Neutrophil (primary cell): Measurements from ENCODE around the gene SOX8.

Experiments used
- H3K27ac ChIP-seq: fragments of 200-600 bp; sonication (generic); 2 replicates; pipeline ENCODE4 v1.5.1; 2016; ENCODE audit warnings: mild to moderate bottlenecking, moderate library complexity
- H3K27me3 ChIP-seq: fragments of 200-600 bp; sonication (generic); 2 replicates; pipeline ENCODE4 v1.6.0; 2016; ENCODE audit warnings: mild to moderate bottlenecking
- H3K36me3 ChIP-seq: fragments of 200-600 bp; sonication (generic); 2 replicates; pipeline ENCODE4 v1.5.1; 2017
- H3K4me1 ChIP-seq, 2 experiments: fragments of 200-600 bp in 1 of 2; sonication (generic) in 1 of 2; 1 replicate in 1 of 2; 2 replicates in 1 of 2; pipeline versions ENCODE4 v1.5.1 to v1.6.1; 2013 to 2016; ENCODE audit warnings: low read depth in 1 of 2, low read length in 1 of 2, mild to moderate bottlenecking in 1 of 2, moderate library complexity in 1 of 2; ENCODE audit not compliant: control insufficient read depth in 1 of 2, insufficient read depth in 1 of 2
- H3K4me3 ChIP-seq, 2 experiments: fragments of 200-600 bp in 1 of 2; sonication (generic) in 1 of 2; 1 replicate in 1 of 2; 2 replicates in 1 of 2; pipeline ENCODE4 v1.5.1; 2013 to 2016; ENCODE audit warnings: low read depth in 1 of 2, low read length in 1 of 2, mild to moderate bottlenecking in 1 of 2, moderate library complexity in 1 of 2
- H3K9me3 ChIP-seq: fragments of 200-600 bp; sonication (generic); 2 replicates; pipeline ENCODE4 v1.5.1; 2016
- CTCF ChIP-seq: fragments of 200-600 bp; sonication (generic); IDR thresholded peaks from 2 replicates; pipeline ENCODE4 v1.5.1; 2016; ENCODE audit warnings: antibody characterized with exemption

SOX8 gene

GRCh38 chr16:984736-985636, 3.4 kb downstream of the SOX8 start:
- H3K4me3 ChIP-seq: no peak overlapping the region
- H3K27me3 ChIP-seq: peaks cover 83% of the 10 kb centered on the region
- peaks cover 0 to 8% of the 10 kb centered on the region in 2 experiments for H3K4me1 ChIP-seq
- H3K9me3 ChIP-seq: no peaks in the 10 kb centered on the region
- no peaks in the 10 kb centered on the region for H3K36me3 ChIP-seq
- no peak overlapping the region for H3K27ac ChIP-seq
- TF ChIP-seq CTCF: no peak

DNA sequence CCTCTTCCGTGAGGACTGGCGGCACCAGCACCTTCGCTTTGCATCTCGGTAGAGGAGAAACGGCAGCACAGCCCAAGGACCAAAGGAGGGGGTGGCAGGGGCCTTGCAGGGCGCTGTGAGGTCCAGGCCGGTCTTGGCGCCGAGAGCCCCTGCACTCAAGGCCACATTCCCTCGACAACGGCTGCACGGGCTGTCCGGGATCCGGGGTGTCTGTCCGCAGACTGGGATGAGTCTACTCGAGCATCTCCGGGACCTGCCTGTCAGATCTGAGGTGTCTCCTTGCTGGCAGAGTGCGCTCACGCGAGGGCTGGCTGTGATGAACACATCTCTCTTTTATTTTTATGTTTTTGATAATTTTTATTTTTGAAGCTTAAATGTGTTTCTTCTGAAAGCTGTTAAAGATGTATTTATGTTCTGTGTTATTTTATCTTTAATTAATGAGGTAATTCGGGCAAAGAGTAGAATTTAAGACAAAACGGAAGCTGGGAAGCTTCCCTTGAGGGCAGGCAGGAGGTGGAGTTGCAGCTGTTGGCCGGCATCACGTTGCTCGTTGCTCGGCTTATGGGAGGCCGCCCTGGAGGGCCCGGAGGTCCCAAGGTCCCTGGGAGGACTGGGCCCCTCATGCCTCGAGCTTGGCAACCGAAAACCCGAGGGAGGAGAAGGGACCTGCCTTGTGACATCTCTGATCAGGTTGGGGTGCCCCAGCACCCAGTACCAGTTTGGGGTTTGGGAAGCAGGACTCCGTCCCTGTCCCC, 4.3 kb downstream of the SOX8 start:
- Histone ChIP-seq H3K27me3 (peaks cover 75% of the 10 kb centered on the region), H3K4me1 (peaks cover 0 to 6% of the 10 kb centered on the region in 2 experiments), H3K9me3 (no peaks in the 10 kb centered on the region), H3K4me3 (no peak overlapping the region), H3K36me3 (no peaks in the 10 kb centered on the region), H3K27ac (no peak overlapping the region)
- no peak for TF ChIP-seq CTCF

- Histone ChIP-seq H3K36me3 (no peaks in the 10 kb centered on the region), H3K27ac (no peak overlapping the region)
- no peak for TF ChIP-seq CTCF
These were observed 4.8 kb downstream of the SOX8 start for GRCh38 chr16:986411-986810.

GRCh38 chr16:986925-987582, 5.5 kb downstream of the SOX8 start:
- H3K27ac ChIP-seq: no peak overlapping the region
- H3K9me3 ChIP-seq: no peaks in the 10 kb centered on the region
- no peaks in the 10 kb centered on the region for H3K36me3 ChIP-seq
- no peak for TF ChIP-seq CTCF
- no peak overlapping the region for H3K4me3 ChIP-seq
- no peaks in the 10 kb centered on the region for H3K4me1 ChIP-seq
- H3K27me3 ChIP-seq: peaks cover 62% of the 10 kb centered on the region

More at GRCh38 chr16:986411-986810, 4.8 kb downstream of the SOX8 start:
- peaks cover 69% of the 10 kb centered on the region for H3K27me3 ChIP-seq
- H3K9me3 ChIP-seq: no peaks in the 10 kb centered on the region
- no peak overlapping the region for H3K4me3 ChIP-seq
- H3K4me1 ChIP-seq: no peaks in the 10 kb centered on the region

GRCh38 chr16:987906-988305, 6.3 kb downstream of the SOX8 start:
- Histone ChIP-seq H3K27ac (no peak overlapping the region), H3K36me3 (no peaks in the 10 kb centered on the region), H3K9me3 (no peaks in the 10 kb centered on the region), H3K27me3 (peaks cover 54% of the 10 kb centered on the region), H3K4me3 (no peak overlapping the region), H3K4me1 (no peaks in the 10 kb centered on the region)
- no peak for TF ChIP-seq CTCF
